Neural crest cell (in vitro differentiated cells): ENCODE results near the gene HES7. TPM values are rescaled to one million over a fixed set of nuclear protein-coding genes. Genes with fewer than 3 reads are reported as not detected.
"Not testable (repeated sequence)": the region's sequence is repeated elsewhere in the genome, so short reads cannot be mapped to it uniquely, and the experiment has no call there.

Experiments used
- DNase-seq: peaks from one replicate; pipeline ENCODE4 v3.0.0; 2021; ENCODE audit warnings: low read depth, mixed read lengths, low spot score
- H3K27ac Mint-ChIP-seq: one replicate; pipeline ENCODE4 v1.8.0; 2021; ENCODE audit warnings: mild to moderate bottlenecking, mixed read lengths; ENCODE audit not compliant: unreplicated experiment
- H3K27me3 Mint-ChIP-seq: 2 replicates; pipeline ENCODE4 v1.8.0; 2021; ENCODE audit warnings: low read depth, mild to moderate bottlenecking, mixed read lengths
- H3K36me3 Mint-ChIP-seq: 2 replicates; pipeline ENCODE4 v1.8.0; 2021; ENCODE audit warnings: low read depth, mild to moderate bottlenecking, mixed read lengths
- H3K4me1 Mint-ChIP-seq: 2 replicates; pipeline ENCODE4 v1.8.0; 2021; ENCODE audit warnings: mixed read lengths
- H3K4me3 Mint-ChIP-seq: one replicate; pipeline ENCODE4 v1.8.0; 2021; ENCODE audit warnings: mild to moderate bottlenecking, mixed read lengths
- H3K9me3 Mint-ChIP-seq: 2 replicates; pipeline ENCODE4 v1.8.0; 2021; ENCODE audit warnings: mixed read lengths
- CTCF ChIP-seq: fragments of 200-600 bp; sonication (generic); conservative IDR thresholded peaks from 2 replicates; pipeline ENCODE4 v1.5.0; 2021; ENCODE audit warnings: antibody characterized with exemption, mild to moderate bottlenecking
- long read RNA-seq: library from polyadenylated mRNA; unstranded; transcript quantifications from one replicate; pipeline ENCODE4 v2.0.0, GENCODE V29; 2020
- total RNA-seq: library from RNA; stranded (reverse); gene quantifications from 2 replicates; pipeline ENCODE4 v1.2.1, GENCODE V29; 2021

HES7 gene
- 0.41 and 0.56 TPM in 2 replicates for total RNA-seq
- long read RNA-seq = 0 reads

GRCh38 chr17:8123695-8124349, at the start of gene HES7:
TSS of gene HES7 (minus strand) at chr17:8124106. CDS start at chr17:8124084, 22 bp downstream.
- no peak for TF ChIP-seq CTCF
- Mint-ChIP-seq H3K4me3 (peak within 1 kb of the TSS; percentile 88), H3K36me3 (peaks cover 15% of the 10 kb centered on the region), H3K9me3 (peaks cover 3% of the 10 kb centered on the region), H3K27ac (peak within 1 kb of the TSS; percentile 65), H3K4me1 (peaks cover 67% of the 10 kb centered on the region), H3K27me3 (peaks cover 88% of the 10 kb centered on the region)
- DNase-seq = peak; percentile 16

- no peak for TF ChIP-seq CTCF
- H3K36me3 Mint-ChIP-seq = no peaks in the 10 kb centered on the region
- H3K27me3 Mint-ChIP-seq = peaks cover 8% of the 10 kb centered on the region
- peaks cover 50% of the 10 kb centered on the region for H3K4me1 Mint-ChIP-seq
- peak overlapping the region; percentile 100 for H3K27ac Mint-ChIP-seq
- no peak for DNase-seq
- no peaks in the 10 kb centered on the region for H3K9me3 Mint-ChIP-seq
- H3K4me3 Mint-ChIP-seq = peak overlapping the region; percentile 92
Measured at GRCh38 chr17:8173056-8173870, 49.4 kb upstream of the HES7 start.

DNA sequence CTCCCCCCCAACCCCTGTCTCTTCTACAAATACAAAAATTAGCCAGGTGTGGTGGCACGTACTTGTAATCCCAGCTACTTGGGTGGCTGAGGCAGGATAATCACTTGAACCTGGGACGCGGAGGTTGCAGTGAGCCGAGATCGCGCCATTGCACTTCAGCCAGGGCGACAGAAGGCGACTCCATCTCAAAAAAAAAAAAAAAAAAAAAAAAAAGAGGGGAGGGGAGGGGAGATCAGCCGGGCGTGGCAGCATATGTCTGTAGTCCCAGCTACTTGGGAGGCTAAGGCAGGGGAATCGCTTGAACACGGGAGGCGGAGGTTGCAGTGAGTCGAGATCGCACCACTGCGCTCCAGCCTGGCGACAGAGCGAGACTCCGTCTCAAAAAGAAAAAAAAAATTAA, 46.3 kb upstream of the HES7 start:
- H3K4me3 Mint-ChIP-seq, H3K27ac Mint-ChIP-seq, H3K9me3 Mint-ChIP-seq, H3K27me3 Mint-ChIP-seq, H3K36me3 Mint-ChIP-seq, DNase-seq: not testable (repeated sequence)
- peaks cover 33% of the 10 kb centered on the region for H3K4me1 Mint-ChIP-seq

- Mint-ChIP-seq H3K4me1 (peaks cover 29% of the 10 kb centered on the region), H3K4me3 (no peak overlapping the region), H3K27me3 (no peaks in the 10 kb centered on the region), H3K27ac (peak overlapping the region; percentile 43), H3K36me3 (no peaks in the 10 kb centered on the region), H3K9me3 (no peaks in the 10 kb centered on the region)
- no peak for TF ChIP-seq CTCF
- DNase-seq = no peak
Measured at GRCh38 chr17:8167526-8167925, 43.6 kb upstream of the HES7 start.

- Mint-ChIP-seq H3K4me1 (peaks cover 26% of the 10 kb centered on the region), H3K4me3 (peak overlapping the region; percentile 54), H3K27me3 (no peaks in the 10 kb centered on the region), H3K9me3 (no peaks in the 10 kb centered on the region), H3K36me3 (no peaks in the 10 kb centered on the region), H3K27ac (no peak overlapping the region)
- TF ChIP-seq CTCF = no peak
- DNase-seq = no peak
Measured at GRCh38 chr17:8166731-8167130, 42.8 kb upstream of the HES7 start.

GRCh38 chr17:8164815-8165131, 40.9 kb upstream of the HES7 start:
- Mint-ChIP-seq H3K36me3 (peaks cover 6% of the 10 kb centered on the region), H3K9me3 (no peaks in the 10 kb centered on the region), H3K4me3 (peak overlapping the region; percentile 84), H3K27me3 (no peaks in the 10 kb centered on the region), H3K4me1 (peaks cover 43% of the 10 kb centered on the region), H3K27ac (no peak overlapping the region)
- no peak for TF ChIP-seq CTCF
- DNase-seq = no peak
